Mesendoderm (in vitro differentiated cells): Measurements from ENCODE around the gene PSORS1C1.

Experiments
- DNase-seq: peaks from one replicate; pipeline ENCODE4 v3.0.0; 2013
- H2AK5ac ChIP-seq: 2 replicates; pipeline ENCODE4 v1.6.1; 2013; ENCODE audit warnings: low read length, inconsistent platforms
- H2BK120ac ChIP-seq: 2 replicates; pipeline ENCODE4 v1.6.1; 2013; ENCODE audit warnings: low read depth, mild to moderate bottlenecking, low read length, moderate library complexity, mixed read lengths
- H2BK15ac ChIP-seq: replicated peaks from 2 replicates; pipeline ENCODE4 v1.6.1; 2013; ENCODE audit warnings: low read depth, mild to moderate bottlenecking, moderate library complexity
- H2BK5ac ChIP-seq: 2 replicates; pipeline ENCODE4 v1.6.1; 2013; ENCODE audit warnings: low read length, inconsistent platforms
- H3K18ac ChIP-seq: 2 replicates; pipeline ENCODE4 v1.6.1; 2013; ENCODE audit warnings: mild to moderate bottlenecking, low read length, mixed read lengths
- H3K23ac ChIP-seq: one replicate; pipeline ENCODE4 v1.6.1; 2013; ENCODE audit warnings: low read length
- H3K27ac ChIP-seq: 2 replicates; pipeline ENCODE4 v1.5.1; 2013; ENCODE audit warnings: low read depth, mild to moderate bottlenecking, inconsistent platforms, low read length, moderate library complexity
- H3K27me3 ChIP-seq: 2 replicates; pipeline ENCODE4 v1.6.1; 2013; ENCODE audit warnings: low read length, control low read depth, mild to moderate bottlenecking, inconsistent platforms; ENCODE audit not compliant: insufficient read depth, poor library complexity
- H3K36me3 ChIP-seq: 2 replicates; pipeline ENCODE4 v1.6.1; 2013; ENCODE audit warnings: low read length, inconsistent platforms; ENCODE audit not compliant: control insufficient read depth, insufficient read depth
- H3K4ac ChIP-seq: one replicate; pipeline ENCODE4 v1.6.1; 2013; ENCODE audit warnings: low read depth, mild to moderate bottlenecking, low read length, moderate library complexity
- H3K4me1 ChIP-seq: 2 replicates; pipeline ENCODE4 v1.6.1; 2013; ENCODE audit warnings: low read depth, low read length, inconsistent platforms; ENCODE audit not compliant: control insufficient read depth
- H3K4me2 ChIP-seq: 2 replicates; pipeline ENCODE4 v1.6.1; 2013; ENCODE audit warnings: low read length
- H3K4me3 ChIP-seq: 2 replicates; pipeline ENCODE4 v1.5.1; 2013; ENCODE audit warnings: mild to moderate bottlenecking, low read length
- H3K56ac ChIP-seq: one replicate; pipeline ENCODE4 v1.6.1; 2013; ENCODE audit warnings: low read length
- H3K79me1 ChIP-seq: 2 replicates; pipeline ENCODE4 v1.6.1; 2013; ENCODE audit warnings: low read length, inconsistent platforms
- H3K79me2 ChIP-seq: 2 replicates; pipeline ENCODE4 v1.6.1; 2013; ENCODE audit warnings: mild to moderate bottlenecking, low read length; ENCODE audit not compliant: control insufficient read depth, insufficient read depth
- H3K9ac ChIP-seq: 2 replicates; pipeline ENCODE4 v1.6.1; 2013; ENCODE audit warnings: low read length, inconsistent platforms
- H4K5ac ChIP-seq: one replicate; pipeline ENCODE4 v1.6.1; 2013; ENCODE audit warnings: low read length
- H4K8ac ChIP-seq: one replicate; pipeline ENCODE4 v1.6.1; 2013; ENCODE audit warnings: low read depth, mild to moderate bottlenecking, control low read depth, low read length, moderate library complexity
- whole genome bisulfite sequencing: extraction: QIAGEN DNeasy Blood & Tissue Kit; methylation state at CpG from one replicate; pipeline ENCODE4 v1.1.7; 2013; ENCODE audit warnings: low lambda C conversion rate, missing lambda C conversion rate; ENCODE audit not compliant: insufficient coverage; ENCODE audit errors: extremely low coverage; 5-methylcytosine and 5-hydroxymethylcytosine counted together

PSORS1C1 gene

GRCh38 chr6:31120151-31120915, 5.7 kb downstream of the PSORS1C1 start, which contains the start of gene CDSN:
Gene CDSN (minus strand): TSS chr6:31120446. CDS start chr6:31120419, 27 bp downstream.
- no CpG with 5 or more reads among the region's 26 CpGs for WGBS
- H4K5ac ChIP-seq, result no peak within 1 kb of the TSS
- no peak within 1 kb of the TSS for H3K27ac ChIP-seq
- no peak within 1 kb of the TSS for H3K23ac ChIP-seq
- H2BK15ac ChIP-seq, result no peak within 1 kb of the TSS
- H3K36me3 ChIP-seq, result no peaks in the 10 kb centered on the region
- no peak for DNase-seq
- H4K8ac ChIP-seq, result no peak within 1 kb of the TSS
- H2BK120ac ChIP-seq, result no peak within 1 kb of the TSS
- H3K18ac ChIP-seq, result no peak within 1 kb of the TSS
- H3K79me1 ChIP-seq, result no peaks in the 10 kb centered on the region
- H2BK5ac ChIP-seq, result no peak within 1 kb of the TSS
- no peak within 1 kb of the TSS for H2AK5ac ChIP-seq
- no peaks in the 10 kb centered on the region for H3K4me1 ChIP-seq
- no peak within 1 kb of the TSS for H3K56ac ChIP-seq
- H3K27me3 ChIP-seq, result no peaks in the 10 kb centered on the region
- no peaks in the 10 kb centered on the region for H3K79me2 ChIP-seq
- no peak within 1 kb of the TSS for H3K4me3 ChIP-seq
- H3K4ac ChIP-seq, result no peak within 1 kb of the TSS
- H3K9ac ChIP-seq, result no peak within 1 kb of the TSS
- no peak within 1 kb of the TSS for H3K4me2 ChIP-seq

DNA sequence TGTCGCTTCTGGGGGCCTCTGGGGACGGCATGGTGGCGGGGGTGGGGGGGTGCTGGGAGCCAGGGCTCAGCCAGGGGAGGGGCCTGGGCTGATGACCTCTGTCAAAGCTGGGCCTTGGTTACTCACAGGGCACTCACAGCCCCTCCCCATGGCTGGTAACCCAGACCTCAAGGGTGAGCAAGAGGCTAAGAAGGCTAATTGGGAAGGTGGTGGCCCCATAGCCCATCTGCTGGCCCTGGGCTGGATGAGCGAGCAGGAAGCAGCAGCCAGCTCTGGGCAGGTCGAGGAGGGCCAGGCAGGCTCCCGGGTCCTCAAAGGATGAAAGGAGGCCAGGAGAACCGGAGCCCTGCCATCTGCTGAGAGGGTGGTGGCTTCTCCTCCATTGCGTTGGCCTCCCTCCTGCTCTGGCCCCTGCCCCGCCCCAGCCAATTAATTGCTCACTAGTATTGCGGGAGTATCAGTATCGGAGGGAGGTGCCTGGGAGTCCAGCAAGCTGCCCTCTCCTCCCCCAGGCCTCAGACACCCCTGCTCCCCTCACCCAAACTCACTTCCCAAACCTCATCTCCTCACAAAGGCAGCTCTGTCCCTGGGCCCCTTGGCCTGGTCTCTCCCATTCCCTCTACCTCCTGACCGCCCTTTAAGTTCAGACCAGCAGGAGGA, 6.7 kb downstream of the PSORS1C1 start:
- Histone ChIP-seq H4K8ac (no peak overlapping the region), H3K27me3 (no peaks in the 10 kb centered on the region), H2AK5ac (no peak overlapping the region), H3K79me1 (no peaks in the 10 kb centered on the region), H4K5ac (no peak overlapping the region), H2BK15ac (no peak overlapping the region), H3K23ac (no peak overlapping the region), H3K18ac (no peak overlapping the region), H3K4me1 (no peaks in the 10 kb centered on the region), H3K27ac (no peak overlapping the region), H3K9ac (no peak overlapping the region), H2BK5ac (no peak overlapping the region), H3K4me3 (no peak overlapping the region), H2BK120ac (no peak overlapping the region), H3K79me2 (no peaks in the 10 kb centered on the region), H3K4me2 (no peak overlapping the region), H3K36me3 (no peaks in the 10 kb centered on the region), H3K4ac (no peak overlapping the region), H3K56ac (no peak overlapping the region)
- WGBS, result no CpG with 5 or more reads among the region's 12 CpGs
- DNase-seq, result no peak

DNA sequence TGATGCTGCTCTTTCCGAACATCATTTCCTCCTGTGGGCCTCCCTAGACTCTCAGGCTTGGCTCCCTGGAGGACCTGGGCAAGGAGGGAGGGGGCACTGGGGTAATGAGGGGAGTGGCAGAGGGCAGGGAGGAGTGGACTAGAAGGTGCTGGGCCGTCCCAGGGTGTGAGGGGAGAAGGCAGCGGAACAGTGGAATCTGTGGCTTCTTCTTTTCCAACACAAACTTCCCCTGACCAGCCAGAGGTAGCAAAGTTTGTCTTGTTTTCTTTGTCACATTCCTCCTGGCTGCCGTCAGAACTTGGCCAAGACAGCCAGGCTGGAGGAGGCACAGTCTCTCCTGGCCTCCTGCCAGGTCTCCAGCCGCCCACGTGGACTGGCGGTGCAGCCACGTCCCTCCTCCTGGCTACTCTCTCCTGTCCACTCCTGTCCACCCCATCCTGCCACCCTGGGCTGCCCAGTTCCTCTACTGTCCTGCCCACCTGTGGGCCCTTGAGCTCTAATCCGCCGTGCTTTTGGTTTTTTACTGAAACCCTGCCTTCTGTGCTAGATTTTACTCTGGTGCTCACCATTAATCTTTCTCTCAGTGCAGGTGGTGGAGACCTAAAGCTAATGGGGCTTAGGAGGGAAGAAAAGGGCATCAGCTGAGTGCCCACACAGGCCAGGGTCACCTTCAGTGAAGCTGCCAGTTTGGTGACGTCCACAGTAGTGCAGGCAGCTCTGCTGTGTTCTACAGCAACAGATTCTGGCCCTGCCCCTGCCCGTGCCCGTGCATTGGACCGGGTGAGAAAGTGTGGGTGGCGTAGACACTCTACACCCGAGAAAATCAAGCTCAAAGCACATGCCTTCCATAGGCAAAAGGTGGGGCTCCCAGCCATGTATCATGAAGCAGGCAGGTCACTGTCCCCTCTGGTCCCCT, 8.4 kb downstream of the PSORS1C1 start:
- no peak overlapping the region for H3K4me2 ChIP-seq
- no peaks in the 10 kb centered on the region for H3K27me3 ChIP-seq
- no peak overlapping the region for H3K18ac ChIP-seq
- peak overlapping the region; percentile 22 for H3K56ac ChIP-seq
- no peak overlapping the region for H3K27ac ChIP-seq
- no peak overlapping the region for H3K4ac ChIP-seq
- DNase-seq, result no peak
- no peak overlapping the region for H3K9ac ChIP-seq
- H3K4me1 ChIP-seq, result no peaks in the 10 kb centered on the region
- no peak overlapping the region for H2BK15ac ChIP-seq
- H3K79me2 ChIP-seq, result no peaks in the 10 kb centered on the region
- H3K79me1 ChIP-seq, result no peaks in the 10 kb centered on the region
- no peak overlapping the region for H4K8ac ChIP-seq
- H3K36me3 ChIP-seq, result no peaks in the 10 kb centered on the region
- H2BK5ac ChIP-seq, result no peak overlapping the region
- H3K4me3 ChIP-seq, result no peak overlapping the region
- H2AK5ac ChIP-seq, result no peak overlapping the region
- WGBS, result no CpG with 5 or more reads among the region's 16 CpGs
- H2BK120ac ChIP-seq, result no peak overlapping the region
- H3K23ac ChIP-seq, result no peak overlapping the region
- no peak overlapping the region for H4K5ac ChIP-seq

DNA sequence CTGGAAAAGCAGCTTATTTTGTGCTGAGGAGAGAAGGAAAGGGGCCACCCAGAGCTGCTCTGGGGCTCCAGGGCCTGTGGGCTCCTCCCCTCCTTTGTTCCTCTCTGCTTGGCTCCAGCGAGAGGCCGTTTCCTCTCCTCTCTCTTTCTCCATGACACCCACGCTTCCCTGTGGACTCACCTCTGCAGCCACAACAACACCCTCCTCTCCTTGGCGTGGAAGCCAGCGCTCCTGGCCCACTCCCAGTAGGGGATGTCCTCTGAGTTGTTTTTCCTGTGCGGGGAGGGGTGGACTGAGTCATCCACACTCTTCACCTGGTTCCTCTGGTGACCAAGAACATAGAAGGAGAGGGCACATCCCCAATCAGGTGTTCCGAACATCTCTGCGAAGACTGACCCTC, 10.6 kb downstream of the PSORS1C1 start:
- DNase-seq, result no peak
- Histone ChIP-seq H3K56ac (peak overlapping the region; percentile 65), H3K4me1 (no peaks in the 10 kb centered on the region), H2BK15ac (no peak overlapping the region), H3K9ac (no peak overlapping the region), H3K36me3 (no peaks in the 10 kb centered on the region), H3K27ac (no peak overlapping the region), H3K79me1 (no peaks in the 10 kb centered on the region), H2AK5ac (no peak overlapping the region), H3K18ac (peak overlapping the region; percentile 20), H3K4me3 (no peak overlapping the region), H2BK120ac (no peak overlapping the region), H2BK5ac (no peak overlapping the region), H3K23ac (no peak overlapping the region), H3K27me3 (no peaks in the 10 kb centered on the region), H3K4ac (no peak overlapping the region), H3K79me2 (no peaks in the 10 kb centered on the region), H3K4me2 (no peak overlapping the region), H4K8ac (no peak overlapping the region), H4K5ac (no peak overlapping the region)
- WGBS, result no CpG with 5 or more reads among the region's 8 CpGs

GRCh38 chr6:31125586-31126363, 11.2 kb downstream of the PSORS1C1 start:
- Histone ChIP-seq H3K23ac (no peak overlapping the region), H4K5ac (no peak overlapping the region), H3K4ac (no peak overlapping the region), H2BK5ac (no peak overlapping the region), H3K9ac (no peak overlapping the region), H3K4me1 (no peaks in the 10 kb centered on the region), H3K27me3 (no peaks in the 10 kb centered on the region), H3K79me1 (no peaks in the 10 kb centered on the region), H3K4me2 (no peak overlapping the region), H3K27ac (no peak overlapping the region), H3K18ac (no peak overlapping the region), H4K8ac (no peak overlapping the region), H2BK15ac (no peak overlapping the region), H2AK5ac (no peak overlapping the region), H3K79me2 (no peaks in the 10 kb centered on the region), H3K56ac (no peak overlapping the region), H3K4me3 (no peak overlapping the region), H3K36me3 (no peaks in the 10 kb centered on the region), H2BK120ac (no peak overlapping the region)
- no CpG with 5 or more reads among the region's 12 CpGs for WGBS
- no peak for DNase-seq
